GM19397 (cell line): Measurements from ENCODE around the gene SMTN.
"Not testable (repeated sequence)": the region's sequence is repeated elsewhere in the genome, so short reads cannot be mapped to it uniquely, and the experiment has no call there.

ENCODE experiments used
- ATAC-seq: cut with Tn5 transposase; IDR thresholded peaks from one replicate; pipeline ENCODE4 v1.9.1; 2021; ENCODE audit warnings: mild to moderate bottlenecking, moderate library complexity; ENCODE audit not compliant: unreplicated experiment

SMTN gene

GRCh38 chr22:31069691-31070314 lies 11.3 kb upstream of the SMTN start:
- ATAC-seq: not testable (repeated sequence)

GRCh38 chr22:31073125-31073524 lies 8.0 kb upstream of the SMTN start:
- ATAC-seq: not testable (repeated sequence)

- not testable (repeated sequence) for ATAC-seq
These were observed 7.5 kb upstream of the SMTN start for GRCh38 chr22:31073545-31074145.

GRCh38 chr22:31075961-31076360 lies 5.2 kb upstream of the SMTN start:
- ATAC-seq: no peak

- ATAC-seq: no peak
These were observed 3.4 kb upstream of the SMTN start for GRCh38 chr22:31077681-31078080.

- ATAC-seq: not testable (repeated sequence)
These were observed 2.7 kb upstream of the SMTN start for GRCh38 chr22:31078389-31078788.

GRCh38 chr22:31079095-31079642 lies 1.9 kb upstream of the SMTN start:
- ATAC-seq: no peak

GRCh38 chr22:31080164-31080847 lies 812 bp upstream of the SMTN start:
- no peak for ATAC-seq

GRCh38 chr22:31081963-31082605 lies 966 bp downstream of the SMTN start:
- ATAC-seq: no peak

GRCh38 chr22:31082606-31083376 lies 1.7 kb downstream of the SMTN start:
- ATAC-seq: no peak

- ATAC-seq: no peak
These were observed 2.3 kb downstream of the SMTN start for GRCh38 chr22:31083377-31083768.

GRCh38 chr22:31083923-31084810 lies 3.0 kb downstream of the SMTN start:
- no peak for ATAC-seq

GRCh38 chr22:31084811-31085492 lies 3.8 kb downstream of the SMTN start:
- ATAC-seq: peak; percentile 64

GRCh38 chr22:31085493-31085824 lies 4.3 kb downstream of the SMTN start:
- no peak for ATAC-seq

GRCh38 chr22:31085928-31086327 lies 4.8 kb downstream of the SMTN start:
- no peak for ATAC-seq

GRCh38 chr22:31086703-31087330 lies 5.7 kb downstream of the SMTN start:
- ATAC-seq: no peak

- ATAC-seq: no peak
These were observed 6.7 kb downstream of the SMTN start for GRCh38 chr22:31087744-31088215.

- no peak for ATAC-seq
These were observed 7.3 kb downstream of the SMTN start for GRCh38 chr22:31088233-31088986.
